Progenitor cell of endocrine pancreas (in vitro differentiated cells): Measurements from ENCODE around the gene CHTF18. TPM values are rescaled to one million over a fixed set of nuclear protein-coding genes. Genes with fewer than 3 reads are reported as not detected.
"Not testable (repeated sequence)": the region's sequence is repeated elsewhere in the genome, so short reads cannot be mapped to it uniquely, and the experiment has no call there.

Source experiments
- DNase-seq: peaks from one replicate; pipeline ENCODE4 v3.0.0; 2021; ENCODE audit warnings: low spot score; ENCODE audit not compliant: unreplicated experiment
- H3K27ac Mint-ChIP-seq: 2 replicates; pipeline ENCODE4 v1.8.0; 2021; ENCODE audit warnings: mild to moderate bottlenecking, moderate library complexity, mixed read lengths
- H3K27me3 Mint-ChIP-seq: 2 replicates; pipeline ENCODE4 v1.8.0; 2021; ENCODE audit warnings: mixed read lengths
- H3K36me3 Mint-ChIP-seq: 2 replicates; pipeline ENCODE4 v1.8.0; 2022; ENCODE audit warnings: mixed read lengths; ENCODE audit not compliant: insufficient read depth
- H3K4me1 Mint-ChIP-seq: 2 replicates; pipeline ENCODE4 v1.8.0; 2021; ENCODE audit warnings: low read depth, mixed read lengths
- H3K4me3 Mint-ChIP-seq: 2 replicates; pipeline ENCODE4 v1.8.0; 2021; ENCODE audit warnings: low read depth, mild to moderate bottlenecking, moderate library complexity, mixed read lengths
- H3K9me3 Mint-ChIP-seq: 2 replicates; pipeline ENCODE4 v1.8.0; 2021; ENCODE audit warnings: low read depth, mixed read lengths
- CTCF ChIP-seq: fragments of 200-600 bp; sonication (generic); IDR thresholded peaks from one replicate; pipeline ENCODE4 v1.5.0; 2021; ENCODE audit warnings: antibody characterized with exemption, mild to moderate bottlenecking; ENCODE audit not compliant: unreplicated experiment
- total RNA-seq: library from RNA; stranded (reverse); gene quantifications from 2 replicates; pipeline ENCODE4 v1.2.1, GENCODE V29; 2021

The CHTF18 gene
- total RNA-seq, 1 donor from 2014 or later = 99.3 TPM

GRCh38 chr16:818132-818531, 29.7 kb downstream of the CHTF18 start:
- Mint-ChIP-seq H3K27me3 (peaks cover 12% of the 10 kb centered on the region), H3K4me1 (no peaks in the 10 kb centered on the region), H3K36me3 (no peaks in the 10 kb centered on the region), H3K9me3 (no peaks in the 10 kb centered on the region), H3K4me3 (no peak overlapping the region), H3K27ac (no peak overlapping the region)
- TF ChIP-seq CTCF = no peak
- no peak for DNase-seq

GRCh38 chr16:818592-818991, 30.2 kb downstream of the CHTF18 start:
- Mint-ChIP-seq H3K4me1 (no peaks in the 10 kb centered on the region), H3K36me3 (no peaks in the 10 kb centered on the region), H3K27me3 (peaks cover 12% of the 10 kb centered on the region), H3K4me3 (no peak overlapping the region), H3K9me3 (no peaks in the 10 kb centered on the region), H3K27ac (no peak overlapping the region)
- DNase-seq = no peak
- TF ChIP-seq CTCF = no peak

GRCh38 chr16:819336-820043, 31.1 kb downstream of the CHTF18 start:
- no peaks in the 10 kb centered on the region for H3K36me3 Mint-ChIP-seq
- H3K4me3 Mint-ChIP-seq = no peak overlapping the region
- no peak overlapping the region for H3K27ac Mint-ChIP-seq
- TF ChIP-seq CTCF = no peak
- H3K27me3 Mint-ChIP-seq = peaks cover 9% of the 10 kb centered on the region
- H3K9me3 Mint-ChIP-seq = no peaks in the 10 kb centered on the region
- no peaks in the 10 kb centered on the region for H3K4me1 Mint-ChIP-seq
- DNase-seq = no peak

GRCh38 chr16:820044-820408, 31.6 kb downstream of the CHTF18 start:
- not testable (repeated sequence) for DNase-seq, H3K27ac Mint-ChIP-seq, H3K4me1 Mint-ChIP-seq, H3K27me3 Mint-ChIP-seq, H3K36me3 Mint-ChIP-seq, H3K4me3 Mint-ChIP-seq, H3K9me3 Mint-ChIP-seq

- TF ChIP-seq CTCF = no peak
- H3K27me3 Mint-ChIP-seq = peaks cover 10% of the 10 kb centered on the region
- no peaks in the 10 kb centered on the region for H3K36me3 Mint-ChIP-seq
- no peaks in the 10 kb centered on the region for H3K4me1 Mint-ChIP-seq
- H3K9me3 Mint-ChIP-seq = no peaks in the 10 kb centered on the region
- no peak for DNase-seq
- no peak overlapping the region for H3K27ac Mint-ChIP-seq
- H3K4me3 Mint-ChIP-seq = no peak overlapping the region
Observed at GRCh38 chr16:820748-821147, 32.3 kb downstream of the CHTF18 start.

GRCh38 chr16:821751-822150, 33.3 kb downstream of the CHTF18 start:
- H3K27ac Mint-ChIP-seq = no peak overlapping the region
- H3K36me3 Mint-ChIP-seq = no peaks in the 10 kb centered on the region
- H3K9me3 Mint-ChIP-seq = no peaks in the 10 kb centered on the region
- H3K4me1 Mint-ChIP-seq = no peaks in the 10 kb centered on the region
- H3K4me3 Mint-ChIP-seq = no peak overlapping the region
- no peak for TF ChIP-seq CTCF
- no peak for DNase-seq
- peaks cover 13% of the 10 kb centered on the region for H3K27me3 Mint-ChIP-seq
